A673 (cell line): Measurements from ENCODE around the gene DTYMK. TPM values are rescaled to one million over a fixed set of nuclear protein-coding genes. Genes with fewer than 3 reads are reported as not detected.

ENCODE experiments used
- BruUV-seq: library from RNA; stranded (reverse); fragments of 400-500 nt; replicated peaks from 2 replicates; lab custom pipeline; 2021; lab: Mats Ljungman, UMichigan
- CTCF ChIA-PET: fragments of 300-600 bp; sonication (Branson Sonifier 250); formaldehyde crosslinking; loops from one replicate; lab custom pipeline; 2022; ENCODE audit warnings: antibody characterized with exemption; lab: Charles Lee
- POLR2A ChIA-PET: fragments of 300-600 bp; sonication (Branson Sonifier 250); formaldehyde crosslinking; loops from one replicate; lab custom pipeline; 2022; ENCODE audit warnings: antibody characterized with exemption; ENCODE audit not compliant: low non-redundant PET; lab: Charles Lee
- DNase-seq: peaks from one replicate; pipeline ENCODE4 v3.0.0-alpha.2; 2015; ENCODE audit warnings: low spot score
- H3K27ac ChIP-seq: fragments of 200-600 bp; sonication (generic); 2 replicates; pipeline ENCODE4 v1.5.1; 2016; ENCODE audit warnings: mixed run types, low read depth, mild to moderate bottlenecking, mixed read lengths, antibody characterized with exemption, low read length; ENCODE audit not compliant: poor library complexity, severe bottlenecking
- H3K27me3 ChIP-seq: fragments of 200-600 bp; sonication (generic); replicated peaks from 2 replicates; pipeline ENCODE4 v1.6.1; 2017; ENCODE audit warnings: mixed run types, low read depth, mild to moderate bottlenecking, mixed read lengths, antibody characterized with exemption, low read length; ENCODE audit not compliant: insufficient read depth, poor library complexity
- H3K36me3 ChIP-seq: fragments of 200-600 bp; sonication (generic); 2 replicates; pipeline ENCODE4 v1.6.1; 2016; ENCODE audit warnings: mixed run types, mild to moderate bottlenecking, mixed read lengths, antibody characterized with exemption, low read length; ENCODE audit not compliant: insufficient read depth, poor library complexity, severe bottlenecking
- H3K4me1 ChIP-seq: fragments of 200-600 bp; sonication (generic); 2 replicates; pipeline ENCODE4 v1.6.1; 2017; ENCODE audit warnings: mixed run types, mild to moderate bottlenecking, mixed read lengths, antibody characterized with exemption, low read length; ENCODE audit not compliant: insufficient read depth, poor library complexity, severe bottlenecking
- H3K4me3 ChIP-seq: fragments of 200-600 bp; sonication (generic); 2 replicates; pipeline ENCODE4 v1.5.1; 2016; ENCODE audit warnings: low read depth, mixed run types, mild to moderate bottlenecking, mixed read lengths, low read length; ENCODE audit not compliant: poor library complexity, severe bottlenecking
- H3K9me3 ChIP-seq: fragments of 200-600 bp; sonication (generic); 2 replicates; pipeline ENCODE4 v1.6.1; 2016; ENCODE audit warnings: mixed run types, low read depth, mild to moderate bottlenecking, mixed read lengths, antibody characterized with exemption, low read length; ENCODE audit not compliant: poor library complexity, severe bottlenecking
- EZH2 ChIP-seq: fragments of 200-600 bp; sonication (generic); IDR thresholded peaks from 2 replicates; pipeline ENCODE4 v1.6.1; 2017; ENCODE audit warnings: borderline replicate concordance, low read depth, mild to moderate bottlenecking, mixed read lengths, antibody characterized with exemption, low read length; ENCODE audit not compliant: poor library complexity, severe bottlenecking
- intact Hi-C: fragments of 100-400 bp; cut with micrococcal nuclease; formaldehyde crosslinking; loops from one replicate; pipeline ENCODE4 v1.10.0; 2022; ENCODE audit not compliant: unreplicated experiment
- total RNA-seq: library from RNA; stranded (reverse); gene quantifications from 2 replicates; pipeline ENCODE4 v1.2.3, GENCODE V29; 2021
- TF ChIP-seq, protein P1 (sequence below): fragments of 300-800, 200-600 bp; sonication (generic); conservative IDR thresholded peaks from 2 replicates; pipeline ENCODE4 v1.5.1; 2017; ENCODE audit warnings: low read depth, mild to moderate bottlenecking, antibody characterized with exemption, low read length, moderate library complexity, mixed read lengths

DTYMK gene
- total RNA-seq, 1 experiment from 2014 or later, result 139 TPM

DNA sequence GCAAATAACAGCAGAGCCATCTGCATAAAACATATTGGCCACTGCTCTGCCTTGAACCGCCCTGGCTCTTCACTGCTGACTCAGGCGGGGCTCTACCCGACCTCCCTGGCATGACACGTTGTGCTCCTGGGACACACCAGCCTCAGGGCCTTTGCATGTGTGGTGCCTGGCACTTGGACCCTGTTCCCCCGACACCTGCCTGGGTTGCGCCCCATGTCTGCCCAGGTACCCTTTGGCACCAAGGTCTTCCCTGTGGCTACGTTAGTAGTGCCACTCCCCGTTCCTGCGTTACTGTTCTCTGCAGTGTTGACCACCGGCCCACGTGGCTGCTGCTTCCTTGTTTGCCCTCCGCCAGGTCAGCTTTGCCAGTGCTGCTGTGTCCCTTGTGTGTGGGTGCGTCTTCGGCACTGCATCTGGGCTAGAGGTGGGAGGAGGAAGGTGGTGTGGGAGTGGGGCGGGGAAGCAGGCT lies 28.8 kb downstream of the DTYMK start:
- CTCF ChIA-PET, result no interaction called here
- TF ChIP-seq, protein P1, sequence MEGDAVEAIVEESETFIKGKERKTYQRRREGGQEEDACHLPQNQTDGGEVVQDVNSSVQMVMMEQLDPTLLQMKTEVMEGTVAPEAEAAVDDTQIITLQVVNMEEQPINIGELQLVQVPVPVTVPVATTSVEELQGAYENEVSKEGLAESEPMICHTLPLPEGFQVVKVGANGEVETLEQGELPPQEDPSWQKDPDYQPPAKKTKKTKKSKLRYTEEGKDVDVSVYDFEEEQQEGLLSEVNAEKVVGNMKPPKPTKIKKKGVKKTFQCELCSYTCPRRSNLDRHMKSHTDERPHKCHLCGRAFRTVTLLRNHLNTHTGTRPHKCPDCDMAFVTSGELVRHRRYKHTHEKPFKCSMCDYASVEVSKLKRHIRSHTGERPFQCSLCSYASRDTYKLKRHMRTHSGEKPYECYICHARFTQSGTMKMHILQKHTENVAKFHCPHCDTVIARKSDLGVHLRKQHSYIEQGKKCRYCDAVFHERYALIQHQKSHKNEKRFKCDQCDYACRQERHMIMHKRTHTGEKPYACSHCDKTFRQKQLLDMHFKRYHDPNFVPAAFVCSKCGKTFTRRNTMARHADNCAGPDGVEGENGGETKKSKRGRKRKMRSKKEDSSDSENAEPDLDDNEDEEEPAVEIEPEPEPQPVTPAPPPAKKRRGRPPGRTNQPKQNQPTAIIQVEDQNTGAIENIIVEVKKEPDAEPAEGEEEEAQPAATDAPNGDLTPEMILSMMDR, result no peak
- TF ChIP-seq EZH2, result no peak
- H3K4me1 ChIP-seq, result no peaks in the 10 kb centered on the region
- H3K27me3 ChIP-seq, result no peaks in the 10 kb centered on the region
- intact Hi-C loops, result loop anchor here (5.0 kb wide), 1 partner anchor 806 kb away; no protein-coding TSS in a partner anchor
- H3K4me3 ChIP-seq, result no peak overlapping the region
- H3K27ac ChIP-seq, result no peak overlapping the region
- no TSS peak for BruUV-seq
- POLR2A ChIA-PET, result no interaction called here
- H3K9me3 ChIP-seq, result no peaks in the 10 kb centered on the region
- DNase-seq, result no peak
- peaks cover 52% of the 10 kb centered on the region for H3K36me3 ChIP-seq

DNA sequence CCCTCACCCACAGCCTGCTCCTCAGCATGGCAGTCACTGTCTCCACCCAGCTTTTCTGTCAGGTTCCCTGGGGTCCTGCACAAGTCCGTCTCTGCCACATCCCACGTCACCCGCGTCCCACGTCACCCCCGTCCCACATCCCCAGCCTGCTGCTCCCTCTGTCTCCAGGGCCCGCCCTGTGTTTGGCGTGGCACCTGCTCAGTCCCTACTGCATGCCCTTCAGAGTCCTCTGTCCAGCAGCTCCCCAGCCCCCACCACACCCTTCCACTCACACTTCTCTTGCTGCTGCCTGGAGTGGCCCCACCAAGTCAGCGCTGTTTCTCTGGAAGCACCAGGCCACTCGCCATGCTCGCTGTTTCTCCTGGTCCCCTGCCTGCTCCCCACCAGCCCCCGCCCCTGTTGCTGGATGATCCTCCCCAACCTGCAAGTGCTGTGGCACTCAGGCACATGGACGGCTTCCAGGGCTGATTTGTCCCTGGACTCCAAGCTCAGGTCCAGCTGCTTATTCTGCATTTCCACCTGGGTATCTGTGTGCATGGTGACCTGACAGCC lies 30.3 kb downstream of the DTYMK start:
- H3K4me1 ChIP-seq, result no peaks in the 10 kb centered on the region
- intact Hi-C loops, result loop anchor here (5.0 kb wide), 1 partner anchor 804 kb away; no protein-coding TSS in a partner anchor
- H3K9me3 ChIP-seq, result no peaks in the 10 kb centered on the region
- BruUV-seq, result no TSS peak
- no peak overlapping the region for H3K27ac ChIP-seq
- peaks cover 64% of the 10 kb centered on the region for H3K36me3 ChIP-seq
- POLR2A ChIA-PET, result no interaction called here
- no peak overlapping the region for H3K4me3 ChIP-seq
- CTCF ChIA-PET, result no interaction called here
- H3K27me3 ChIP-seq, result no peaks in the 10 kb centered on the region
- DNase-seq, result no peak
- no peak for TF ChIP-seq EZH2
- TF ChIP-seq, protein P1, result no peak

DNA sequence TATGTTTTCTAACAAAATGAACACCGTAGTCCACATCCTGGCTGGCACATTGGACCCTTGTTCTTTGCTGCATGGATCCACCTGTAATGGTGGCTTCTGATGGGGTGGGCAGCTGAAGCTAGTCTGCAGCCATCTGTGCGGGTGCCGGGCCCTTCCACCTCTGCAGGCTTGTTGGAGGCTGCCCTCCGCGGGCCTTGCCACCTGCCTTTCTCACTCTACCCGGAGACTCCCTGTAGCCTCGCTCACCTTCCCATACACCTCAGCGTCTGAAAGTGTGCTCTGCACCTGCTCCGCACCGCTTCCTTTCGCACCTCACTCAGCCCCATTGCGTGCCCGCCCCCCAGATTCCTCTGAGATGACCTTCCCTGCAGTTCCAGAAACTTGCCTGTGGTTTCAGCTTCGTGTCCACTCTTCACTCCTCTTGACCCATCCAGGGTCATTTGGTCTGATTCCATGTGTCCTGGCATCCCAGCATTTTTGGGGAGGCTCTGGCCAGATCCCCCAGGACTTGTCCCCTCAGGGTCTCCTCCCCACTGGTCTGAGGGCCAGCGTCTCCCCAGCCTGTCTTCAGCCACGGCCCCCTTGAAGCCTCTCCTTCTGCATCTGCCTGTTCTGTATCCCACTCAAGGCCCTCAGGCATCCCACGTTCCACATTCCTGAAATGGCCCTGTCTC lies 31.0 kb downstream of the DTYMK start:
- H3K4me3 ChIP-seq, result no peak overlapping the region

More for the DNA sequence above, 31.0 kb downstream of the DTYMK start:
- CTCF ChIA-PET, result no interaction called here
- POLR2A ChIA-PET, result no interaction called here
- Histone ChIP-seq H3K9me3 (no peaks in the 10 kb centered on the region), H3K4me1 (no peaks in the 10 kb centered on the region), H3K27ac (no peak overlapping the region), H3K27me3 (no peaks in the 10 kb centered on the region), H3K36me3 (peaks cover 61% of the 10 kb centered on the region)
- BruUV-seq, result no TSS peak
- no peak for TF ChIP-seq EZH2
- TF ChIP-seq, protein P1, result no peak
- intact Hi-C loops, result loop anchor here (5.0 kb wide), 1 partner anchor 803 kb away; no protein-coding TSS in a partner anchor
- no peak for DNase-seq
